H9 (cell line): ENCODE measurements around the gene KIF1A. TPM values are rescaled to one million over a fixed set of nuclear protein-coding genes. Genes with fewer than 3 reads are reported as not detected.

Experiments
- DNase-seq: peaks from one replicate; pipeline ENCODE4 v3.0.0-alpha.2; 2017
- H2AFZ ChIP-seq: one replicate; pipeline ENCODE4 v1.6.1; 2013; ENCODE audit warnings: mild to moderate bottlenecking, low read length, control low read depth, moderate library complexity
- H2AK5ac ChIP-seq: 2 replicates; pipeline ENCODE4 v1.6.1; 2013; ENCODE audit warnings: low read length, control low read depth, mixed read lengths; ENCODE audit not compliant: insufficient read length
- H2BK120ac ChIP-seq: one replicate; pipeline ENCODE4 v1.6.1; 2013; ENCODE audit warnings: low read depth, mild to moderate bottlenecking, low read length, control low read depth, inconsistent platforms; ENCODE audit not compliant: poor library complexity, severe bottlenecking
- H2BK12ac ChIP-seq: 2 replicates; pipeline ENCODE4 v1.6.1; 2013; ENCODE audit warnings: low read length, control low read depth, mixed read lengths, low read depth; ENCODE audit not compliant: insufficient read length
- H2BK15ac ChIP-seq: 2 replicates; pipeline ENCODE4 v1.6.1; 2013; ENCODE audit warnings: low read depth, low read length, control low read depth
- H2BK20ac ChIP-seq: one replicate; pipeline ENCODE4 v1.6.1; 2013; ENCODE audit warnings: low read depth, mild to moderate bottlenecking, low read length, control low read depth, inconsistent platforms; ENCODE audit not compliant: poor library complexity, severe bottlenecking
- H2BK5ac ChIP-seq: 2 replicates; pipeline ENCODE4 v1.6.1; 2013; ENCODE audit warnings: low read length, control low read depth, mixed read lengths; ENCODE audit not compliant: insufficient read length
- H3K14ac ChIP-seq: 2 replicates; pipeline ENCODE4 v1.6.1; 2013; ENCODE audit warnings: low read length, control low read depth; ENCODE audit not compliant: insufficient read depth
- H3K18ac ChIP-seq: 2 replicates; pipeline ENCODE4 v1.6.1; 2013; ENCODE audit warnings: low read depth, mild to moderate bottlenecking, mixed read lengths, low read length, control low read depth; ENCODE audit not compliant: insufficient read length
- H3K23ac ChIP-seq: 2 replicates; pipeline ENCODE4 v1.6.1; 2013; ENCODE audit warnings: low read length, control low read depth, mixed read lengths, low read depth; ENCODE audit not compliant: insufficient read length
- H3K23me2 ChIP-seq: 2 replicates; pipeline ENCODE4 v1.6.1; 2013; ENCODE audit warnings: low read depth, mild to moderate bottlenecking, mixed read lengths, low read length, control low read depth; ENCODE audit not compliant: insufficient read length, poor library complexity, severe bottlenecking
- H3K27ac ChIP-seq: 2 replicates; pipeline ENCODE4 v1.5.1; 2013; ENCODE audit warnings: low read length, control low read depth, mixed read lengths, low read depth; ENCODE audit not compliant: insufficient read length
- H3K27me3 ChIP-seq: 2 replicates; pipeline ENCODE4 v1.6.1; 2013; ENCODE audit warnings: low read length, control low read depth, inconsistent platforms; ENCODE audit not compliant: insufficient read depth
- H3K4ac ChIP-seq: 2 replicates; pipeline ENCODE4 v1.6.1; 2013; ENCODE audit warnings: low read depth, mild to moderate bottlenecking, control low read depth, inconsistent platforms, low read length, moderate library complexity
- H3K4me1 ChIP-seq: 2 replicates; pipeline ENCODE4 v1.6.1; 2013; ENCODE audit warnings: low read length, control low read depth, inconsistent platforms; ENCODE audit not compliant: insufficient read depth
- H3K4me2 ChIP-seq: 2 replicates; pipeline ENCODE4 v1.6.1; 2013; ENCODE audit warnings: low read length, control low read depth, mixed read lengths; ENCODE audit not compliant: insufficient read length, insufficient read depth
- H3K56ac ChIP-seq: 2 replicates; pipeline ENCODE4 v1.6.1; 2013; ENCODE audit warnings: low read depth, mild to moderate bottlenecking, mixed read lengths, low read length, control low read depth; ENCODE audit not compliant: insufficient read length
- H3K79me1 ChIP-seq: 2 replicates; pipeline ENCODE4 v1.6.1; 2013; ENCODE audit warnings: low read depth, mild to moderate bottlenecking, moderate library complexity, low read length, control low read depth, inconsistent platforms; ENCODE audit not compliant: insufficient read depth, poor library complexity, severe bottlenecking
- H3K79me2 ChIP-seq: 2 replicates; pipeline ENCODE4 v1.6.1; 2013; ENCODE audit warnings: low read length, control low read depth, inconsistent platforms; ENCODE audit not compliant: insufficient read depth
- H3K9ac ChIP-seq: 2 replicates; pipeline ENCODE4 v1.6.1; 2013; ENCODE audit warnings: low read length, control low read depth, mixed read lengths; ENCODE audit not compliant: insufficient read length; ENCODE audit errors: extremely low read depth
- H3K9me3 ChIP-seq: one replicate; pipeline ENCODE4 v1.6.1; 2013; ENCODE audit warnings: low read depth, low read length, inconsistent platforms; ENCODE audit not compliant: control insufficient read depth
- H3T11ph ChIP-seq: one replicate; pipeline ENCODE4 v1.6.1; 2013; ENCODE audit warnings: mild to moderate bottlenecking, low read length, control low read depth, inconsistent platforms
- H4K20me1 ChIP-seq: one replicate; pipeline ENCODE4 v1.6.1; 2013; ENCODE audit not compliant: control insufficient read depth, insufficient read length, insufficient read depth
- H4K5ac ChIP-seq: 2 replicates; pipeline ENCODE4 v1.6.1; 2013; ENCODE audit warnings: low read depth, mild to moderate bottlenecking, mixed read lengths, low read length, control low read depth; ENCODE audit not compliant: insufficient read length
- H4K8ac ChIP-seq: replicated peaks from 2 replicates; pipeline ENCODE4 v1.6.1; 2013; ENCODE audit warnings: low read length, control low read depth, mixed read lengths, low read depth; ENCODE audit not compliant: insufficient read length
- H4K91ac ChIP-seq: 2 replicates; pipeline ENCODE4 v1.6.1; 2013; ENCODE audit warnings: low read depth, mild to moderate bottlenecking, moderate library complexity, mixed read lengths, low read length, control low read depth; ENCODE audit not compliant: insufficient read length
- H3K27ac Mint-ChIP-seq, 3 experiments: 2 replicates in 2 of 3; 3 replicates in 1 of 3; pipeline ENCODE4 v1.8.0; 2020 to 2021; ENCODE audit warnings: mixed read lengths in 3 of 3, mild to moderate bottlenecking in 1 of 3, moderate library complexity in 1 of 3
- H3K27me3 Mint-ChIP-seq: 2 replicates; pipeline ENCODE4 v1.8.0; 2021; ENCODE audit warnings: low read depth, mild to moderate bottlenecking, moderate library complexity, mixed read lengths
- H3K36me3 Mint-ChIP-seq, 3 experiments: 2 replicates in 2 of 3; 3 replicates in 1 of 3; pipeline ENCODE4 v1.8.0; 2020 to 2021; ENCODE audit warnings: low read depth in 3 of 3, mixed read lengths in 3 of 3; ENCODE audit not compliant: insufficient read depth in 1 of 3
- H3K4me1 Mint-ChIP-seq, 2 experiments: 2 replicates each; pipeline ENCODE4 v1.8.0; 2020; ENCODE audit warnings: mixed read lengths in 2 of 2
- H3K4me3 Mint-ChIP-seq, 2 experiments: 2 replicates in 1 of 2; 3 replicates in 1 of 2; pipeline ENCODE4 v1.8.0; 2020 to 2021; ENCODE audit warnings: mild to moderate bottlenecking in 2 of 2, mixed read lengths in 2 of 2, moderate library complexity in 1 of 2
- H3K9me3 Mint-ChIP-seq, 2 experiments: 2 replicates in 1 of 2; 3 replicates in 1 of 2; pipeline ENCODE4 v1.8.0; 2020; ENCODE audit warnings: mild to moderate bottlenecking in 2 of 2, mixed read lengths in 2 of 2, moderate library complexity in 1 of 2
- CTCF ChIP-seq: fragments of 200-600 bp; sonication (generic); conservative IDR thresholded peaks from 3 replicates; pipeline ENCODE4 v1.8.0; 2021; ENCODE audit warnings: antibody characterized with exemption, mild to moderate bottlenecking
- WGBS: extraction: QIAGEN DNeasy Blood & Tissue Kit; methylation state at CpG from one replicate; pipeline ENCODE4 v1.1.7; 2013; ENCODE audit warnings: missing lambda C conversion rate, low lambda C conversion rate, mixed read lengths; ENCODE audit not compliant: insufficient read length; ENCODE audit errors: extremely low coverage; 5-methylcytosine and 5-hydroxymethylcytosine counted together
- total RNA-seq: library from RNA; stranded (reverse); gene quantifications from 2 replicates; pipeline ENCODE4 v1.2.1, GENCODE V29; 2021

The KIF1A gene
- total RNA-seq, 1 experiment from 2014 or later, result 204 TPM

GRCh38 chr2:240817496-240818292 is 2.3 kb downstream of the KIF1A start:
- H3K9me3 Mint-ChIP-seq, result peaks cover 13 to 21% of the 10 kb centered on the region in 2 experiments
- peaks cover 3% of the 10 kb centered on the region for H4K20me1 ChIP-seq
- no peak overlapping the region for H2BK15ac ChIP-seq
- no CpG with 5 or more reads among the region's 19 CpGs for WGBS
- no peaks in the 10 kb centered on the region for H3K9me3 ChIP-seq
- H3K14ac ChIP-seq, result no peak overlapping the region; the same call in 1 of the 2 replicates
- peak overlapping the region; percentile 71 to 84 for H3K4me3 Mint-ChIP-seq
- H3K9ac ChIP-seq, result no peak overlapping the region
- H2AK5ac ChIP-seq, result no peak overlapping the region
- no peak overlapping the region for H3T11ph ChIP-seq
- no peak overlapping the region; the same call in 1 of the 2 replicates for H3K4ac ChIP-seq
- H2BK12ac ChIP-seq, result no peak overlapping the region
- peaks cover 34 to 41% (median 36%) of the 10 kb centered on the region in 3 experiments for H3K36me3 Mint-ChIP-seq
- no peak overlapping the region for H3K56ac ChIP-seq
- H3K23ac ChIP-seq, result no peak overlapping the region
- TF ChIP-seq CTCF, result no peak
- no peak overlapping the region for H3K27ac ChIP-seq
- no peak overlapping the region for H2AFZ ChIP-seq
- no peak for DNase-seq
- peak overlapping the region; percentile 10 for H4K91ac ChIP-seq
- no peak overlapping the region for H2BK5ac ChIP-seq
- peaks cover 15% of the 10 kb centered on the region for H3K23me2 ChIP-seq
- peaks cover 5% of the 10 kb centered on the region for H3K79me1 ChIP-seq
- no peak overlapping the region for H2BK120ac ChIP-seq
- no peaks in the 10 kb centered on the region for H3K27me3 ChIP-seq
- H3K27me3 Mint-ChIP-seq, result peaks cover 19% of the 10 kb centered on the region
- no peaks in the 10 kb centered on the region; the same call in 1 of the 2 replicates for H3K4me1 ChIP-seq
- peaks cover 17 to 35% of the 10 kb centered on the region in 2 experiments for H3K4me1 Mint-ChIP-seq
- no peak overlapping the region for H4K5ac ChIP-seq
- H3K27ac Mint-ChIP-seq, result no peak overlapping the region; a peak in 2 of 7 replicates
- H3K18ac ChIP-seq, result peak overlapping the region; percentile 69
- H2BK20ac ChIP-seq, result no peak overlapping the region
- H3K79me2 ChIP-seq, result peaks cover 57% of the 10 kb centered on the region
- peak overlapping the region; percentile 70 for H3K4me2 ChIP-seq
- no peak overlapping the region for H4K8ac ChIP-seq
